HUES48 (cell line): Measurements from ENCODE around the gene C1orf174.

Experiments used
- H3K27ac ChIP-seq: one replicate; pipeline ENCODE4 v1.7.0; 2013; ENCODE audit warnings: low read depth, low read length, inconsistent platforms
- H3K27me3 ChIP-seq: 2 replicates; pipeline ENCODE4 v1.6.1; 2013; ENCODE audit warnings: mild to moderate bottlenecking, low read length; ENCODE audit not compliant: control insufficient read depth, insufficient read depth
- H3K36me3 ChIP-seq: 2 replicates; pipeline ENCODE4 v1.6.1; 2013; ENCODE audit warnings: low read length; ENCODE audit not compliant: control insufficient read depth, insufficient read depth
- H3K4me1 ChIP-seq: 2 replicates; pipeline ENCODE4 v1.6.1; 2013; ENCODE audit warnings: mild to moderate bottlenecking, low read length; ENCODE audit not compliant: control insufficient read depth, insufficient read depth
- H3K4me3 ChIP-seq: 2 replicates; pipeline ENCODE4 v1.5.1; 2013; ENCODE audit warnings: mild to moderate bottlenecking, low read depth, low read length
- H3K9ac ChIP-seq: 2 replicates; pipeline ENCODE4 v1.6.1; 2013; ENCODE audit warnings: mild to moderate bottlenecking, low read depth, low read length, moderate library complexity
- H3K9me3 ChIP-seq: 2 replicates; pipeline ENCODE4 v1.6.1; 2013; ENCODE audit warnings: low read length; ENCODE audit not compliant: control insufficient read depth, insufficient read depth

The C1orf174 gene

GRCh38 chr1:3880429-3881192 lies 19.5 kb downstream of the C1orf174 start:
- peaks cover 4% of the 10 kb centered on the region; the same call in 1 of the 2 replicates for H3K9me3 ChIP-seq
- no peak overlapping the region for H3K9ac ChIP-seq
- 0 out of 2 replicates have a peak, but pooled peaks cover 7% of the 10 kb centered on the region for H3K36me3 ChIP-seq
- H3K4me1 ChIP-seq: no peaks in the 10 kb centered on the region
- no peak overlapping the region for H3K27ac ChIP-seq
- H3K4me3 ChIP-seq: no peak overlapping the region
- H3K27me3 ChIP-seq: no peaks in the 10 kb centered on the region

DNA sequence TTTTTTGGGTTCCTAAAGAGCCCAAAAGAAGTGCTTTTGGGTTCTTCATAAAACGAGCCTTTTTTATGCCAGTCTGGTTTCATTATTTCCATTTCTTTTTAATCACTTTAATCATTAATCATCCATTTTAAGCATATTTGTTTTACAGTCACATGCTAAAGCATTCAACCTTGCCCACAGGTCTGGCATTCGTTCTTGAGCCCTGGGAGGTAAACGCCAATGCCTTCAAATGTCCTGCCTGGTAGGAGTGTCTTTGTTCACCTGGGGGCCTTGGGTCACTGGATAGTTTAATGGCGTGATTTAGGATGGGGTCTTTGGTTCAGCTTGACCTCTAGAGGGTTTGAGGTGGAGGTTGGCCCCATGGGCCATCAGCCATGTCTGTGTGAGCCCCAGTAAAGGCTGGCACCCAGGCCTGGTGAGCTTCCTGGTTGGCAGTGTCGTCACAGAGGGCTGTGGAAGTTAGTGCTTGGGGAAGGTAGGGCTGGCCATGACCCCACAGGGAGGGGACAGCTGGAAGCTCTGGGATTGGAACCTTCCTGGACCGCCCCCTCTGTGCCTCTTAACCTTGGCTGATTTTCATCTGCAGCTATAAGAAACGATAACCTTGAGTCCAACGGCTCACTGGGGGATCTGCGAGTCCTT lies 20.2 kb downstream of the C1orf174 start:
- Histone ChIP-seq H3K27me3 (no peaks in the 10 kb centered on the region), H3K4me3 (no peak overlapping the region), H3K27ac (no peak overlapping the region), H3K4me1 (no peaks in the 10 kb centered on the region), H3K9me3 (peaks cover 4% of the 10 kb centered on the region; the same call in 1 of the 2 replicates), H3K36me3 (0 out of 2 replicates have a peak, but pooled peaks cover 7% of the 10 kb centered on the region), H3K9ac (no peak overlapping the region)

DNA sequence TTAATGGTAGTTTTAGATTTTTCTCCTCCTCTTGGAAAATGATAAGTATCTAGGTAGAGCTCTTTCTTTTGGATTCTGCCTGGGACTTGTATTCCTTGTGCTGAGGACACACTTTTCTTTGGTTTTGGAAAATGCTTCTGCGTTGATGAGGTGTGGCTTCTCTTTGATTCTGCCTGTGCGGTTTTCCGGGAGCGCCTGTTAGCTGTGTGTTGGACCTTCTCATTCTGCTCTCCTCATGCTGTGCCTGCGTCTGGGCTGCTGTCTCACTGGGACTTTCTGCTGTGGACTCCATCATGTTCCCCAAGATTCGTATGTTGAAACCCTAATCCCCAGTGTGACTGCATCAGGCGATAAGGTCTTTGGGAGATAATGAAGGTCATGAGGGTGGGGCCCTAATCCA lies 21.0 kb downstream of the C1orf174 start:
- H3K27me3 ChIP-seq: no peaks in the 10 kb centered on the region
- no peaks in the 10 kb centered on the region for H3K4me1 ChIP-seq
- H3K9ac ChIP-seq: no peak overlapping the region
- peaks cover 6% of the 10 kb centered on the region; the same call in 1 of the 2 replicates for H3K9me3 ChIP-seq
- H3K27ac ChIP-seq: no peak overlapping the region
- no peak overlapping the region for H3K4me3 ChIP-seq
- H3K36me3 ChIP-seq: peaks cover 7% of the 10 kb centered on the region; the same call in 1 of the 2 replicates

DNA sequence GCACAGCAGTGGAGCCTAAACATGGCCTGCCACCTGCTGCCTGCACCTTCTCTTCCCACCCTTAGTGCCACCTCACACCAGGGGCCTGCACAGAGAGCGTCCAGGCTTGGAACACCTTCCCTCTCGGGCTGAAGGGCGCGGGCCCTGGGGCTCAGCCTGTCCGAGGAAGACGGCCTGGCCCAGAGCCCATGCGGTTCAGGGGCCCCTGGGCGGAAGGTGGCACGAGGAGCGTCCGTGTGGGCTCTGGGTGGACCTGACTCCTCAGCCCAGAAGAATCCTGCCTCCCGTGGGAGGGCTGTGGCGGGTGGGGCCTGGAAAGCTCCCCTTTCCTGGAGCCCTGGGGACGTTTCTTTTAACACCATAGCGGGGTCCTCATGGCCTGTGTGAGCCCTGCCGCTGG lies 23.4 kb downstream of the C1orf174 start:
- H3K36me3 ChIP-seq: peaks cover 17% of the 10 kb centered on the region
- peaks cover 6% of the 10 kb centered on the region; the same call in 1 of the 2 replicates for H3K9me3 ChIP-seq
- no peak overlapping the region for H3K4me3 ChIP-seq
- H3K9ac ChIP-seq: no peak overlapping the region
- H3K27ac ChIP-seq: no peak overlapping the region
- no peaks in the 10 kb centered on the region for H3K4me1 ChIP-seq
- H3K27me3 ChIP-seq: no peaks in the 10 kb centered on the region

- Histone ChIP-seq H3K9ac (no peak overlapping the region), H3K4me3 (no peak overlapping the region), H3K9me3 (peaks cover 6% of the 10 kb centered on the region; the same call in 1 of the 2 replicates), H3K27me3 (no peaks in the 10 kb centered on the region), H3K27ac (no peak overlapping the region), H3K4me1 (no peaks in the 10 kb centered on the region), H3K36me3 (peaks cover 16% of the 10 kb centered on the region)
Measured at GRCh38 chr1:3874736-3875135, 25.3 kb downstream of the C1orf174 start.

GRCh38 chr1:3872546-3872945 lies 27.5 kb downstream of the C1orf174 start:
- peaks cover 10% of the 10 kb centered on the region for H3K36me3 ChIP-seq
- no peak overlapping the region for H3K9ac ChIP-seq
- H3K27ac ChIP-seq: no peak overlapping the region
- no peaks in the 10 kb centered on the region for H3K4me1 ChIP-seq
- H3K9me3 ChIP-seq: peaks cover 2% of the 10 kb centered on the region; the same call in 1 of the 2 replicates
- no peaks in the 10 kb centered on the region for H3K27me3 ChIP-seq
- H3K4me3 ChIP-seq: no peak overlapping the region

DNA sequence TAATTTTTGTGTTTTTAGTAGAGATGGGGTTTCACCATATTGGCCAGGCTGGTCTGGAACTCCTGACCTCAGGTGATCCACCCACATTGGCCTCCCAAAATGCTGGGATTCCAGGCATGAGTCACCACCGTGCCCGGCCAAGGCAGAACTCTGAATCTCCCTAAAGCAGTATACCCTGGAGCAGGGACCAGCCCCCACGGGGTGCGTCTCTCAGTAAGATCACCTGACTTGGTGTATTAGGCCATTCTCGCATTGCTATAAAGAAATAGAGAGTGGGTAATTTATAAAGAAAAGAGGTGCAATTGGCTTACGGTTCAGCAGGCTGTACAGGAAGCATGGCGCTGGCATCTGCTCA lies 28.6 kb downstream of the C1orf174 start:
- Histone ChIP-seq H3K9me3 (peaks cover 2% of the 10 kb centered on the region; the same call in 1 of the 2 replicates), H3K27me3 (no peaks in the 10 kb centered on the region), H3K4me3 (no peak overlapping the region), H3K27ac (no peak overlapping the region), H3K36me3 (peaks cover 10% of the 10 kb centered on the region), H3K4me1 (no peaks in the 10 kb centered on the region), H3K9ac (no peak overlapping the region)

- Histone ChIP-seq H3K27ac (no peak overlapping the region), H3K36me3 (peaks cover 10% of the 10 kb centered on the region), H3K9me3 (peaks cover 2% of the 10 kb centered on the region; the same call in 1 of the 2 replicates), H3K9ac (no peak overlapping the region), H3K27me3 (no peaks in the 10 kb centered on the region), H3K4me3 (no peak overlapping the region), H3K4me1 (no peaks in the 10 kb centered on the region)
Measured at GRCh38 chr1:3869751-3870301, 30.2 kb downstream of the C1orf174 start.

DNA sequence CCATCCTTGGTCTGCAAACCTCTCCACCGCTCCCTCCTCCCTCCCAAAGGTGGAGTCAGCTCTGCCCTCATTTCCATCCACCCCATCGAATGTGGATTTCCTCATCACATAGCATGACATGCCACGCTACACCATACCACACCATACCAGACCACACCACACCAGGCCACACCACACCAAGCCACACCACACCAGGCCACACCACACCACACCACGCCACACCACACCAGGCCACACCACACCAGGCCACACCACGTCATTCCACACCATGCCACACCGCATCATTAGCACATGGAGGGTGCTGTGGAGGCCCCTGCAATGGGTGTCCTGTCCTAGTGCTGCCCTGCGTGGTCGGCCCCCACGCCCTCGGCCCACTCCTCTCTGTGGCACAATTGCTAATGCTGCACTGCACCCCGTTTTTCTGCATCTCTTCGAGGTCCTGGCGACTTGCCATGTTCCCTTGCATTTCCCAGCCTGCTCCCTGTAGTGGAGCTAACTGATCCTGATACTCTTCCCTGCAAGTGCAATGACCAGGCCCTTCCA lies 31.5 kb downstream of the C1orf174 start:
- H3K36me3 ChIP-seq: 0 out of 2 replicates have a peak, but pooled peaks cover 6% of the 10 kb centered on the region
- H3K9ac ChIP-seq: no peak overlapping the region
- no peak overlapping the region for H3K27ac ChIP-seq
- no peaks in the 10 kb centered on the region for H3K9me3 ChIP-seq
- H3K27me3 ChIP-seq: no peaks in the 10 kb centered on the region
- no peaks in the 10 kb centered on the region for H3K4me1 ChIP-seq
- H3K4me3 ChIP-seq: no peak overlapping the region

DNA sequence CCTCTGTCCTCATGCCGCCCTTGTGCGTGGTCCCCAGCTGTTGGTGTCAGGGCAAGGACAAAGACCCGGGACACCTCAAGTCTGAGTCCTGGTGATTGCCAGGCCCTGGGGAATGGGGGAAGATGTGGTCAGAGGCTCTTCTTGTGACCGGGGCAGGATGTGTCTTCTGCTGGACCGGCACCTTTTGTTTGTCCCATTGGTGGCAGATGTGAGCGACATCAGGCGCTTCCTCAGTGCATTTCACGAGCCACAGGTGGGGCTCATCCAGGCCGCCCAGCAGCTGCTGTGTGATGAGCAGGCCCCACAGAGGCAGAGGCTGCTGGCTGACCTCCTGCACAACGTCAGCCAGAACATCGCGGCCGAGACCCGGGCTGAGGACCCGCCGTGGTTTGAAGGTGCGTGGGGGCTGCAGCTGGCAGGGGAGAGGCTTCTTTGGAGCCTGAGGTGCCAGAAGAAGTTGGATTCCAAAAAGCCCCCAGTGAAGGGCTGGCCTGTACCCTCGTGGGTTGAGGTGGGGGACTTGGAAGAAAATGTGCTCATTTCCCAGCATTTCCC lies 34.4 kb downstream of the C1orf174 start:
- Histone ChIP-seq H3K27me3 (no peaks in the 10 kb centered on the region), H3K9me3 (no peaks in the 10 kb centered on the region)

More for the DNA sequence above, 34.4 kb downstream of the C1orf174 start:
- no peaks in the 10 kb centered on the region for H3K4me1 ChIP-seq
- no peak overlapping the region for H3K27ac ChIP-seq
- no peak overlapping the region for H3K4me3 ChIP-seq
- H3K36me3 ChIP-seq: no peaks in the 10 kb centered on the region
- H3K9ac ChIP-seq: no peak overlapping the region
